IMR-90 (cell line): ENCODE measurements around the gene ATM. TPM values are rescaled to one million over a fixed set of nuclear protein-coding genes. Genes with fewer than 3 reads are reported as not detected.

ENCODE experiments used
- ATAC-seq: fragments of 200-7000 bp; cut with Tn5 transposase; 2 replicates; pipeline ENCODE4 v1.9.1; 2020; ENCODE audit warnings: low read depth, mild to moderate bottlenecking, moderate library complexity
- BruUV-seq: library from RNA; stranded (reverse); fragments of 400-500 nt; replicated peaks from 2 replicates; lab custom pipeline; 2021; lab: Mats Ljungman, UMichigan
- CTCF ChIA-PET: fragments of 300-600 bp; formaldehyde crosslinking; extraction: SDS; loops from one replicate; lab custom pipeline; 2021; ENCODE audit warnings: antibody characterized with exemption; lab: Yijun Ruan, JAX
- POLR2A ChIA-PET: fragments of 300-600 bp; sonication (Branson Sonifier 250); formaldehyde crosslinking; loops from one replicate; lab custom pipeline; 2022; ENCODE audit warnings: antibody characterized with exemption; ENCODE audit not compliant: unreplicated experiment; lab: Charles Lee
- DNase-seq: peaks from one replicate; pipeline ENCODE4 v3.0.0; 2013
- H2AFZ ChIP-seq: replicated peaks from 2 replicates; pipeline ENCODE3; 2013; ENCODE audit warnings: low read length, mild to moderate bottlenecking; ENCODE audit not compliant: poor library complexity
- H2AK5ac ChIP-seq: 2 replicates; pipeline ENCODE4 v1.6.1; 2013; ENCODE audit warnings: low read depth, low read length, inconsistent platforms
- H2AK9ac ChIP-seq: replicated peaks from 2 replicates; pipeline ENCODE3; 2013; ENCODE audit warnings: mild to moderate bottlenecking, low read depth, low read length, moderate library complexity; ENCODE audit not compliant: poor library complexity
- H2BK120ac ChIP-seq: 2 replicates; pipeline ENCODE4 v1.6.1; 2013; ENCODE audit warnings: low read depth, low read length, inconsistent platforms
- H2BK15ac ChIP-seq: 3 replicates; pipeline ENCODE4 v1.6.1; 2013; ENCODE audit warnings: low read depth, low read length, inconsistent platforms
- H2BK20ac ChIP-seq: 2 replicates; pipeline ENCODE4 v1.6.1; 2013; ENCODE audit warnings: low read depth, mild to moderate bottlenecking, inconsistent platforms, low read length, moderate library complexity
- H2BK5ac ChIP-seq: 2 replicates; pipeline ENCODE4 v1.6.1; 2013; ENCODE audit warnings: mild to moderate bottlenecking, low read depth, low read length, inconsistent platforms; ENCODE audit not compliant: poor library complexity, severe bottlenecking
- H3K14ac ChIP-seq: replicated peaks from 2 replicates; pipeline ENCODE4 v1.6.1; 2013; ENCODE audit warnings: low read depth, low read length, inconsistent platforms
- H3K18ac ChIP-seq: 2 replicates; pipeline ENCODE4 v1.6.1; 2013; ENCODE audit warnings: low read depth, low read length, control low read depth
- H3K23ac ChIP-seq: 2 replicates; pipeline ENCODE4 v1.6.1; 2013; ENCODE audit warnings: low read depth, low read length, inconsistent platforms
- H3K27ac ChIP-seq: 2 replicates; pipeline ENCODE4 v1.5.1; 2013; ENCODE audit warnings: mild to moderate bottlenecking, control low read depth, low read length; ENCODE audit not compliant: insufficient read depth
- H3K27me3 ChIP-seq: 2 replicates; pipeline ENCODE4 v1.6.1; 2013; ENCODE audit warnings: low read length; ENCODE audit not compliant: control insufficient read depth, insufficient read depth
- H3K36me3 ChIP-seq: 2 replicates; pipeline ENCODE4 v1.6.1; 2013; ENCODE audit warnings: low read length, mixed read lengths; ENCODE audit not compliant: control insufficient read depth, insufficient read depth
- H3K4ac ChIP-seq: 2 replicates; pipeline ENCODE4 v1.6.1; 2013; ENCODE audit warnings: low read depth, low read length, inconsistent platforms
- H3K4me1 ChIP-seq: 2 replicates; pipeline ENCODE4 v1.6.1; 2013; ENCODE audit warnings: low read length, mixed read lengths; ENCODE audit not compliant: control insufficient read depth, insufficient read depth
- H3K4me2 ChIP-seq: 2 replicates; pipeline ENCODE4 v1.6.1; 2013; ENCODE audit warnings: low read depth, mild to moderate bottlenecking, control low read depth, low read length, moderate library complexity
- H3K4me3 ChIP-seq: 2 replicates; pipeline ENCODE4 v1.5.1; 2013; ENCODE audit warnings: low read depth, mild to moderate bottlenecking, control low read depth, low read length, moderate library complexity; ENCODE audit not compliant: insufficient read depth
- H3K56ac ChIP-seq: 2 replicates; pipeline ENCODE4 v1.6.1; 2013; ENCODE audit warnings: low read length, inconsistent platforms; ENCODE audit not compliant: insufficient read depth; ENCODE audit errors: extremely low read depth
- H3K79me1 ChIP-seq, 2 experiments: 2 replicates each; pipeline ENCODE4 v1.6.1; 2013; ENCODE audit warnings: low read length in 2 of 2, inconsistent platforms in 1 of 2, low read depth in 1 of 2
- H3K9ac ChIP-seq: 2 replicates; pipeline ENCODE4 v1.6.1; 2013; ENCODE audit warnings: low read depth, low read length, control low read depth
- H3K9me1 ChIP-seq: 2 replicates; pipeline ENCODE4 v1.6.1; 2013; ENCODE audit warnings: low read length, inconsistent platforms; ENCODE audit not compliant: insufficient read depth
- H3K9me3 ChIP-seq: 2 replicates; pipeline ENCODE4 v1.6.1; 2013; ENCODE audit warnings: low read length; ENCODE audit not compliant: control insufficient read depth, insufficient read depth
- H4K20me1 ChIP-seq: 2 replicates; pipeline ENCODE4 v1.6.1; 2013; ENCODE audit warnings: low read length, inconsistent platforms; ENCODE audit not compliant: insufficient read depth
- H4K5ac ChIP-seq: 2 replicates; pipeline ENCODE4 v1.6.1; 2013; ENCODE audit warnings: mild to moderate bottlenecking, low read depth, low read length, control low read depth
- H4K8ac ChIP-seq, 2 experiments: 2 replicates each; pipeline ENCODE4 v1.6.1; 2013; ENCODE audit warnings: low read depth in 2 of 2, low read length in 2 of 2, control low read depth in 1 of 2, inconsistent platforms in 1 of 2
- H4K91ac ChIP-seq: 2 replicates; pipeline ENCODE4 v1.6.1; 2013; ENCODE audit warnings: low read depth, low read length, inconsistent platforms; ENCODE audit not compliant: insufficient read depth
- BHLHE40 ChIP-seq: fragments of 150-350 bp; IDR thresholded peaks from 2 replicates; pipeline ENCODE4 v1.6.1; 2016; ENCODE audit warnings: mild to moderate bottlenecking, low read depth, low read length
- CEBPB ChIP-seq: IDR thresholded peaks from 2 replicates; pipeline ENCODE4 v1.6.1; 2012; ENCODE audit warnings: low read depth, low read length, improper control_type of control experiment
- CHD1 ChIP-seq: IDR thresholded peaks from 2 replicates; pipeline ENCODE4 v1.6.1; 2012; ENCODE audit warnings: low read depth, low read length, improper control_type of control experiment
- FOS ChIP-seq: fragments of 150-350 bp; IDR thresholded peaks from 2 replicates; pipeline ENCODE4 v1.6.1; 2016; ENCODE audit warnings: low read depth, low read length
- MAFK ChIP-seq: IDR thresholded peaks from 2 replicates; pipeline ENCODE4 v1.6.1; 2012; ENCODE audit warnings: low read depth, low read length, improper control_type of control experiment
- MAZ ChIP-seq: IDR thresholded peaks from 2 replicates; pipeline ENCODE4 v1.6.1; 2012; ENCODE audit warnings: low read depth, mild to moderate bottlenecking, low read length, improper control_type of control experiment, moderate library complexity, borderline replicate concordance
- MXI1 ChIP-seq: IDR thresholded peaks from 2 replicates; pipeline ENCODE4 v1.6.1; 2012; ENCODE audit warnings: low read depth, mild to moderate bottlenecking, low read length, moderate library complexity, borderline replicate concordance
- NFE2L2 ChIP-seq: fragments of 150-350 bp; IDR thresholded peaks from 2 replicates; pipeline ENCODE4 v1.6.1; 2016; ENCODE audit warnings: low read depth, mild to moderate bottlenecking, low read length
- POLR2A ChIP-seq: IDR thresholded peaks from 2 replicates; pipeline ENCODE4 v1.6.1; 2012; ENCODE audit warnings: mild to moderate bottlenecking, low read depth, low read length
- RAD21 ChIP-seq: IDR thresholded peaks from 2 replicates; pipeline ENCODE4 v1.6.1; 2012; ENCODE audit warnings: low read length, improper control_type of control experiment
- RCOR1 ChIP-seq: IDR thresholded peaks from 2 replicates; pipeline ENCODE4 v1.6.1; 2012; ENCODE audit warnings: mild to moderate bottlenecking, low read length, improper control_type of control experiment; ENCODE audit not compliant: insufficient replicate concordance
- RFX5 ChIP-seq: IDR thresholded peaks from 2 replicates; pipeline ENCODE4 v1.8.0; 2012; ENCODE audit warnings: low read depth, mild to moderate bottlenecking, low read length, moderate library complexity
- SMC3 ChIP-seq: fragments of 150-350 bp; IDR thresholded peaks from 2 replicates; pipeline ENCODE4 v1.6.1; 2016; ENCODE audit warnings: low read depth, mild to moderate bottlenecking, antibody characterized with exemption, low read length, moderate library complexity
- WGBS, 2 experiments: methylation state at CpG; one replicate each; pipeline versions ENCODE4 v1.1.5 to v1.1.7; 2013; ENCODE audit warnings: missing lambda C conversion rate in 2 of 2; ENCODE audit not compliant: insufficient read length in 1 of 2; ENCODE audit errors: extremely low coverage in 2 of 2; 5-methylcytosine and 5-hydroxymethylcytosine counted together
- dilution Hi-C: fragments of 300-500 bp; cut with HindIII; formaldehyde crosslinking; loops from one replicate; pipeline ENCODE4 v1.14.3; 2018; ENCODE audit warnings: low sequenced_read_pairs; ENCODE audit not compliant: unreplicated experiment
- in situ Hi-C: fragments of 300-500 bp; cut with MboI; formaldehyde crosslinking; loops from 3 replicates; pipeline ENCODE4 v1.14.3; 2019; ENCODE audit warnings: low sequenced_read_pairs, inconsistent platforms, mixed read lengths
- intact Hi-C: fragments of 100-400 bp; cut with micrococcal nuclease; formaldehyde crosslinking; loops from 2 replicates; pipeline ENCODE4 v1.10.0; 2022
- polyA plus RNA-seq, 3 experiments: library from polyadenylated mRNA; depleted of rRNA; stranded (reverse); fragments of >200 nt; gene quantifications; 2 replicates each; pipeline ENCODE4 v1.2.3, GENCODE V29; 2012; ENCODE audit warnings: low replicate concordance in 1 of 3
- total RNA-seq: library from RNA; depleted of rRNA; stranded (reverse); fragments of >200 nt; gene quantifications from 2 replicates; pipeline ENCODE4 v1.2.3, GENCODE V29; 2012
- TF ChIP-seq, protein P1 (sequence below): fragments of 150-350 bp; IDR thresholded peaks from 2 replicates; pipeline ENCODE4 v1.6.1; 2017; ENCODE audit warnings: mild to moderate bottlenecking, antibody characterized with exemption, low read length, low read depth
- TF ChIP-seq, protein P2 (sequence below): fragments of 150-350 bp; IDR thresholded peaks from 2 replicates; pipeline ENCODE4 v1.6.1; 2016; ENCODE audit warnings: low read depth, mild to moderate bottlenecking, low read length, moderate library complexity, borderline replicate concordance
- TF ChIP-seq, protein P3 (sequence below): conservative IDR thresholded peaks from 2 replicates; pipeline ENCODE4 v1.5.1; 2012; ENCODE audit warnings: mild to moderate bottlenecking, low read depth, low read length, improper control_type of control experiment

ATM gene
- total and polyA plus RNA-seq, 2 of the 4 experiments (the other 2 are of a cell fraction): 18.1 to 30.6 TPM

DNA sequence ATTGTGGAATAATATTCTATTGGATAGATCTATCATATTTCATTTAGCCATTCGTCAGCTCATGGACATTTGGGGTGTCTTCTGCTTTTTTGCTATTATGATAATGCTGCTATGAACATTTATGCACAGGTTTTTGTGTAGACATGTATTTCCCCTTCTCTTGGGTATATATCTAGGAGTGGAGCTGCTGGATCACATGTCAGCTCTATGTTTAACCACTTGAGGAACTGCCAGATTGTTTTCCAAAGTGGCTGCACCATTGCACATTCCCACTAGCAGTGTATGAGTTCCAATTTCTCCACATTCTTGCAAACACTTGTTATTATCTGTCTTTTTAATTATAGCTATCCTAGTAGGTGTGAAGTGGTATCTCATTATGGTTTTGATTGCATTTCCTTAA is 169.5 kb downstream of the ATM start:
- no peak overlapping the region for H4K8ac ChIP-seq
- no peak overlapping the region for H3K4ac ChIP-seq
- no peak overlapping the region for H3K56ac ChIP-seq
- no peaks in the 10 kb centered on the region for H3K79me1 ChIP-seq
- H4K91ac ChIP-seq: no peak overlapping the region
- WGBS, 2 experiments: no CpG with 5 or more reads among the region's 1 CpG
- H3K9me3 ChIP-seq: no peaks in the 10 kb centered on the region
- H2BK15ac ChIP-seq: no peak overlapping the region
- H2BK120ac ChIP-seq: no peak overlapping the region
- H3K14ac ChIP-seq: no peak overlapping the region
- no peak overlapping the region for H2BK20ac ChIP-seq
- H3K23ac ChIP-seq: no peak overlapping the region
- no peak overlapping the region for H3K9ac ChIP-seq
- no peaks in the 10 kb centered on the region for H3K9me1 ChIP-seq
- ChIA-PET CTCF (no interaction called here), POLR2A (no interaction called here)
- H3K4me3 ChIP-seq: no peak overlapping the region
- no peak overlapping the region for H2AFZ ChIP-seq
- TF ChIP-seq, protein P1, sequence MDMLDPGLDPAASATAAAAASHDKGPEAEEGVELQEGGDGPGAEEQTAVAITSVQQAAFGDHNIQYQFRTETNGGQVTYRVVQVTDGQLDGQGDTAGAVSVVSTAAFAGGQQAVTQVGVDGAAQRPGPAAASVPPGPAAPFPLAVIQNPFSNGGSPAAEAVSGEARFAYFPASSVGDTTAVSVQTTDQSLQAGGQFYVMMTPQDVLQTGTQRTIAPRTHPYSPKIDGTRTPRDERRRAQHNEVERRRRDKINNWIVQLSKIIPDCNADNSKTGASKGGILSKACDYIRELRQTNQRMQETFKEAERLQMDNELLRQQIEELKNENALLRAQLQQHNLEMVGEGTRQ: no peak
- TF ChIP-seq, protein P2, sequence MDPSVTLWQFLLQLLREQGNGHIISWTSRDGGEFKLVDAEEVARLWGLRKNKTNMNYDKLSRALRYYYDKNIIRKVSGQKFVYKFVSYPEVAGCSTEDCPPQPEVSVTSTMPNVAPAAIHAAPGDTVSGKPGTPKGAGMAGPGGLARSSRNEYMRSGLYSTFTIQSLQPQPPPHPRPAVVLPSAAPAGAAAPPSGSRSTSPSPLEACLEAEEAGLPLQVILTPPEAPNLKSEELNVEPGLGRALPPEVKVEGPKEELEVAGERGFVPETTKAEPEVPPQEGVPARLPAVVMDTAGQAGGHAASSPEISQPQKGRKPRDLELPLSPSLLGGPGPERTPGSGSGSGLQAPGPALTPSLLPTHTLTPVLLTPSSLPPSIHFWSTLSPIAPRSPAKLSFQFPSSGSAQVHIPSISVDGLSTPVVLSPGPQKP: no peak
- no peak for TF ChIP-seq POLR2A
- no peak for TF ChIP-seq FOS
- no peak for TF ChIP-seq MAFK
- TF ChIP-seq BHLHE40: no peak
- TF ChIP-seq, protein P3, sequence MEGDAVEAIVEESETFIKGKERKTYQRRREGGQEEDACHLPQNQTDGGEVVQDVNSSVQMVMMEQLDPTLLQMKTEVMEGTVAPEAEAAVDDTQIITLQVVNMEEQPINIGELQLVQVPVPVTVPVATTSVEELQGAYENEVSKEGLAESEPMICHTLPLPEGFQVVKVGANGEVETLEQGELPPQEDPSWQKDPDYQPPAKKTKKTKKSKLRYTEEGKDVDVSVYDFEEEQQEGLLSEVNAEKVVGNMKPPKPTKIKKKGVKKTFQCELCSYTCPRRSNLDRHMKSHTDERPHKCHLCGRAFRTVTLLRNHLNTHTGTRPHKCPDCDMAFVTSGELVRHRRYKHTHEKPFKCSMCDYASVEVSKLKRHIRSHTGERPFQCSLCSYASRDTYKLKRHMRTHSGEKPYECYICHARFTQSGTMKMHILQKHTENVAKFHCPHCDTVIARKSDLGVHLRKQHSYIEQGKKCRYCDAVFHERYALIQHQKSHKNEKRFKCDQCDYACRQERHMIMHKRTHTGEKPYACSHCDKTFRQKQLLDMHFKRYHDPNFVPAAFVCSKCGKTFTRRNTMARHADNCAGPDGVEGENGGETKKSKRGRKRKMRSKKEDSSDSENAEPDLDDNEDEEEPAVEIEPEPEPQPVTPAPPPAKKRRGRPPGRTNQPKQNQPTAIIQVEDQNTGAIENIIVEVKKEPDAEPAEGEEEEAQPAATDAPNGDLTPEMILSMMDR: no peak
- TF ChIP-seq SMC3: no peak
- TF ChIP-seq RCOR1: no peak
- no peak for TF ChIP-seq MAZ
- no peak for TF ChIP-seq CEBPB
- TF ChIP-seq RFX5: no peak
- TF ChIP-seq NFE2L2: no peak
- TF ChIP-seq CHD1: no peak
- TF ChIP-seq RAD21: no peak
- TF ChIP-seq MXI1: no peak
- no peak overlapping the region for H3K18ac ChIP-seq
- in situ Hi-C loops: no loop called here
- no peak overlapping the region for H2AK5ac ChIP-seq
- H2AK9ac ChIP-seq: no peak overlapping the region
- no peaks in the 10 kb centered on the region for H3K36me3 ChIP-seq
- H3K27ac ChIP-seq: no peak overlapping the region
- H4K20me1 ChIP-seq: no peaks in the 10 kb centered on the region
- H3K27me3 ChIP-seq: no peaks in the 10 kb centered on the region
- no peaks in the 10 kb centered on the region for H3K4me1 ChIP-seq
- dilution Hi-C loops: no loop called here
- H2BK5ac ChIP-seq: no peak overlapping the region
- ATAC-seq (no peak), DNase-seq (no peak)
- intact Hi-C loops: no loop called here
- no TSS peak for BruUV-seq
- H4K5ac ChIP-seq: no peak overlapping the region
- no peak overlapping the region for H3K4me2 ChIP-seq
